ENCODE results near the gene FAM114A1. TPM values are rescaled to one million over a fixed set of nuclear protein-coding genes. Genes with fewer than 3 reads are reported as not detected.

Gene FAM114A1
- total RNA-seq, 2 donors from 2014 or later = 1.7 to 1.9 TPM

DNA sequence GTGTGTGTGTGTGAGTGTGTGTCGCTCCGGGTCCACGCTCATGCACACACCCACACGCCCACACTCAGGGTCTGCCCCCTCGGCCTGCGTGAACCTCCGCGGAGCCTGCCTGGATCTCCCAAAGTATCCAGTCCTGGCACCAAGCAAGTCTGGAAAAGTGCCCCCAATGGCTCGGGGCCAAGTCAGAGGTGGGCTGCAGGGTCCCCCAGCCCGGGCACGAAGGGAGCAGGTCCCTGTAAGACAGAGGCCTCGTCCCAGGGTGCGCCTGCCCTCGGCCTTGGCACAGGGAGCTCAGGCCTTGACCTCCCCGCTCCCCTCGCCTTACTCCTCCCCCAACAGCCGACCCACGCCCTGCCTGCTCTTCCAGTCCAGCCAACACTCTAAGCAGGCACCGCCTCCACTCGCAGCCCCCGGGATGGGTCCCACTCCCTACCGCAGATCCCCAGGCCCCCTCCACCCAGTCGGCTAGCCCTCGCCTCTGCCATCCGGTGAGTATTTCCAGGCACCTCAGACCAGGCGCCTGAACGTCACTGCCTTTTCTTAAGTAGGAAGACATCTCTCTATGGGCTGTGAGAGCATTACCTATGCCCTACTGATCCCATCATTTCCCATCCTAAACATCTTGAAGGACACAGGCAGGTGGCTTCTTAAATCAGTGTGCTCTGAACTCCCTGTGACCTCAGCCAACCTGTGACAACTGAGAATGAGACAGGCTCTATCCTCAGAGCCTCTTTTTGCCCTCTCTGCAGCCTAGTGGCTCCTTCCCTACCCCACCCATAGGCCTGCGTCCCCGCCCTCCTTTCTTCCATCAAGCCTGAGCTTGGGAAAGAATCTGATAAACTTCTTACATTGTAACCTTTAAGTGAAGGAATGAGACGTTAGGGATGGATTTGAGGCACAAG lies 704 bp downstream of the FAM114A1 start:
- peaks cover 24 to 26% of the 10 kb centered on the region in 2 donors for H3K27me3 Mint-ChIP-seq
- H3K4me3 Mint-ChIP-seq = peak overlapping the region; percentile 71
- ATAC-seq (no peak), DNase-seq (ENCODE audit: low spot score) (no peak)
- H3K27ac Mint-ChIP-seq = no peak overlapping the region
- no peaks in the 10 kb centered on the region for H3K9me3 Mint-ChIP-seq
- H3K36me3 Mint-ChIP-seq = no peaks in the 10 kb centered on the region
- H3K4me1 Mint-ChIP-seq (ENCODE audit: low read depth in 2 of 2) = peaks cover 10 to 11% of the 10 kb centered on the region in 2 donors

- DNase-seq (ENCODE audit: low spot score) (no peak), ATAC-seq (no peak)
- no peak overlapping the region for H3K27ac Mint-ChIP-seq
- H3K4me1 Mint-ChIP-seq (ENCODE audit: low read depth in 2 of 2) = peaks cover 10 to 11% of the 10 kb centered on the region in 2 donors
- no peaks in the 10 kb centered on the region for H3K9me3 Mint-ChIP-seq
- no peaks in the 10 kb centered on the region for H3K36me3 Mint-ChIP-seq
- no peak overlapping the region for H3K4me3 Mint-ChIP-seq
- peaks cover 21 to 26% of the 10 kb centered on the region in 2 donors for H3K27me3 Mint-ChIP-seq
These were observed 1.9 kb downstream of the FAM114A1 start for GRCh38 chr4:38869511-38869910.

- ATAC-seq (no peak), DNase-seq (ENCODE audit: low spot score) (no peak)
- peaks cover 20 to 34% of the 10 kb centered on the region in 2 donors for H3K27me3 Mint-ChIP-seq
- H3K27ac Mint-ChIP-seq = no peak overlapping the region
- no peaks in the 10 kb centered on the region for H3K36me3 Mint-ChIP-seq
- peaks cover 10 to 11% of the 10 kb centered on the region in 2 donors for H3K4me1 Mint-ChIP-seq (ENCODE audit: low read depth in 2 of 2)
- H3K9me3 Mint-ChIP-seq = no peaks in the 10 kb centered on the region
- H3K4me3 Mint-ChIP-seq = no peak overlapping the region
These were observed 2.6 kb downstream of the FAM114A1 start for GRCh38 chr4:38870098-38870808.

DNA sequence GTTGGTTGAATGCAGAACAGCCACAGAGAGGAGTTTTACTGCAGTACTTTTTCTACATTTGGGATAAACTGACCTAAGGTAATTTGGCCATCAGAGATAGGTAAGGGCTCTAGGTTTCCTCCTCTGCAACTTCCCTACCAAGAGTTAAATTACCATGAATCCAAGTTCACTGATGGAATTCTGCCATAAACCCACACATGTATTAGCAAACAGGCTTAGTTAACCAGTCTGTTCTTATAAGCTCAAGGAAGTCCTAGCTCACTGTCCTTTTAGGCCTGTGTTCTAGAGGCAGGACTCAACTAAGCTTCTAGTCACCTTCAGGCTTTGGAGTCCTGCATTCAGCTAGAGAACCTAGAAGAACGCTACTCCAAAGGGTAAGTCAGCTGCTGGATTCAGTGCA lies 4.0 kb downstream of the FAM114A1 start:
- no peak overlapping the region for H3K27ac Mint-ChIP-seq
- H3K4me3 Mint-ChIP-seq = no peak overlapping the region
- H3K27me3 Mint-ChIP-seq = peaks cover 19 to 40% of the 10 kb centered on the region in 2 donors
- H3K36me3 Mint-ChIP-seq = no peaks in the 10 kb centered on the region
- peaks cover 10 to 11% of the 10 kb centered on the region in 2 donors for H3K4me1 Mint-ChIP-seq (ENCODE audit: low read depth in 2 of 2)
- ATAC-seq (no peak), DNase-seq (ENCODE audit: low spot score) (no peak)
- no peaks in the 10 kb centered on the region for H3K9me3 Mint-ChIP-seq

DNA sequence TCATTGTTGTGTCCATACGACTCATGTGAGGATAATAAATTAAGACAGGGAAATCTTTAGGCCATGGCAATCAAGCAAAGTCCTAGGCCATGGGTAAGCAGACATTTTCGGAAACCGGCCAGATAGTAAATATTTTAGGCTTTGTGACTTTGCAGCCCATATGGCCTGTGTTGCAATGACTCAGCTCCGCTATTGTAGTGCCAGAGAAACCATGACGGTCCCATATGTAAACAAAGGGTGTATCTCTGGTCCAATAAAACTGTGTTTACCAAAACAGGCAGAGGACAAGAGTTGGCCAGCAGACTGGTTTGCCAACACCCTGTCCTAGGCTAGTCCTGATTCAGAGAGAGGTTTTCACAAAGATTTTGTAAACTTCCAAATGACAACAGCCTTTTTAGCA lies 5.0 kb downstream of the FAM114A1 start:
- no peak overlapping the region for H3K27ac Mint-ChIP-seq
- no peak overlapping the region for H3K4me3 Mint-ChIP-seq
- no peak for DNase-seq (ENCODE audit: low spot score)

GRCh38 chr4:38873290-38873944 lies 5.8 kb downstream of the FAM114A1 start:
- no peak for DNase-seq (ENCODE audit: low spot score)
- no peak overlapping the region for H3K27ac Mint-ChIP-seq
- peaks cover 18 to 39% of the 10 kb centered on the region in 2 donors for H3K27me3 Mint-ChIP-seq
- H3K4me1 Mint-ChIP-seq (ENCODE audit: low read depth in 2 of 2) = peaks cover 8 to 9% of the 10 kb centered on the region in 2 donors
- ATAC-seq = no peak
- no peaks in the 10 kb centered on the region for H3K9me3 Mint-ChIP-seq
- no peak overlapping the region for H3K4me3 Mint-ChIP-seq
- no peaks in the 10 kb centered on the region for H3K36me3 Mint-ChIP-seq

More for the DNA sequence above, 5.0 kb downstream of the FAM114A1 start:
- H3K36me3 Mint-ChIP-seq = no peaks in the 10 kb centered on the region
- H3K4me1 Mint-ChIP-seq (ENCODE audit: low read depth in 2 of 2) = peaks cover 10 to 11% of the 10 kb centered on the region in 2 donors
- ATAC-seq = no peak
- H3K9me3 Mint-ChIP-seq = no peaks in the 10 kb centered on the region
- H3K27me3 Mint-ChIP-seq = peaks cover 19 to 40% of the 10 kb centered on the region in 2 donors

- H3K4me3 Mint-ChIP-seq = no peak overlapping the region
- H3K27ac Mint-ChIP-seq = no peak overlapping the region
- DNase-seq (ENCODE audit: low spot score) (no peak), ATAC-seq (no peak)
- no peaks in the 10 kb centered on the region for H3K9me3 Mint-ChIP-seq
- no peaks in the 10 kb centered on the region for H3K36me3 Mint-ChIP-seq
- no peaks in the 10 kb centered on the region for H3K4me1 Mint-ChIP-seq (ENCODE audit: low read depth in 2 of 2)
- H3K27me3 Mint-ChIP-seq = peaks cover 9 to 28% of the 10 kb centered on the region in 2 donors
These were observed 9.0 kb downstream of the FAM114A1 start for GRCh38 chr4:38876636-38877035.

- H3K27ac Mint-ChIP-seq = no peak overlapping the region
- no peak overlapping the region for H3K4me3 Mint-ChIP-seq
- no peaks in the 10 kb centered on the region for H3K27me3 Mint-ChIP-seq
- H3K36me3 Mint-ChIP-seq = no peaks in the 10 kb centered on the region
- DNase-seq (ENCODE audit: low spot score) (no peak), ATAC-seq (no peak)
- H3K4me1 Mint-ChIP-seq (ENCODE audit: low read depth in 2 of 2) = peaks cover 2 to 5% of the 10 kb centered on the region in 2 donors
- no peaks in the 10 kb centered on the region for H3K9me3 Mint-ChIP-seq
These were observed 16.6 kb downstream of the FAM114A1 start for GRCh38 chr4:38884254-38884653.

DNA sequence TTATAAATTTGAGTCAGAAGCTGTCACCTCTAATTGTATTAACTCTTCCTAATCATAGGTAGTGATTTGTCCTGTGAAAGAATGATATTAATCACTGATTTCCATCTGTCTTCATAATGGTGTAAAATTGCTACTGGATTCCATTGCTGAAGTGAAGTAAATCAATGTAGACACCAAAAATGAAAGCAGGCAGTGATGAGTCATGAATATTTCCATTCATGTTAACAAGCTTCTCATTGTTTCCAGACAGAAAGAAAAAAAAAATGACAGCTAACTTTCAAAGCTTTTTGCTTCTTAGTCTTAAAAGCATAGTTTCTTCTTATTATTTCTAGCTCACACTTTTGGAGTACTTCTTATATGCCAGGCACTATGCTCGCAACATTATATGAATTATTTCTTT lies 21.5 kb downstream of the FAM114A1 start:
- no peak overlapping the region for H3K4me3 Mint-ChIP-seq
- no peaks in the 10 kb centered on the region for H3K9me3 Mint-ChIP-seq
- H3K36me3 Mint-ChIP-seq = no peaks in the 10 kb centered on the region
- H3K27ac Mint-ChIP-seq = peak overlapping the region; percentile 54 to 71
- DNase-seq (ENCODE audit: low spot score) (no peak), ATAC-seq (peak in 1 of 2 donors; percentile 46)
- H3K4me1 Mint-ChIP-seq (ENCODE audit: low read depth in 2 of 2) = peaks cover 5 to 12% of the 10 kb centered on the region in 2 donors
- peaks cover 0 to 4% of the 10 kb centered on the region in 2 donors for H3K27me3 Mint-ChIP-seq

DNA sequence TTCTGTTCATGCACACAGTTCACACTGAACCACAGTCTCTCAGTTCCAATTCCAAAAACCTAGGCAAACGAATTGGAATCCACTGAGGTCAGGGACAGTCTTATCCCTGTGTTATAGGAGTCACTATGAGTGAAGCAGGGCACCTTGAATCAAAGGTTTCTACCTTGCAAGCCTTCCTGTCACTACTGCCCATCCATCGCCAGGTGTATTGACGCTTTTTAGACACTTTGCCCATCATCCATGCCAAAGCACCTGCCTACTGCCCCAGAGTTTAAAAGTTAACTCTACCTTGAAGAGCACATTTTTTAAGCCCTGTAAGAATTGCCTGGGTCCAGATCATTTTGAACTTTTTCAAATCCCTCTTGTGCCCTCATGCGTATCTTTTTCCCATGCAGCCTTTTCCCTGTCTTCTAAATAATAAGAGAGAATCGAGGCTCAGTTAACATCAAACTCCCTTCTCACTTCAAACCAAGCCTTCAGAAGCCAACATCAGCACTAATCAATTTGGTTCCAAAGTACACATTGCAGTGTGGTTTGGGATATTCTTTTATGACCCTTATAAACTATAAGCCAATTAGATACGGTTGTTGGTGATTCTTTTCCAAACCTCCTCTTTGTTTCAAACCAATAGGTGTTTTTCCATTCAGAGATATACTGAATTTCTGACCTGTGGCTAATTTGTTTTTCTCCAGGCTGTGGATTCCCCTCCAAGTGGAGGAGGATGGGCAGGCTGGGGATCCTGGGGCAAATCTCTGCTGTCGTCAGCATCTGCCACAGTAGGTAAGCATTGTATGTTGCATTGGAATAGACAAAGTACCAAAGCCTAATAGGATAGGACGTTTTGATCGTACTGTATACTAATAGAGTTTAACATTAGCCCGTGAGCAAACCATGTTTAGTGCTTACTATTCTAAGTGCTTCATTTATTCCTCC lies 23.7 kb downstream of the FAM114A1 start:
- peaks cover 5 to 9% of the 10 kb centered on the region in 2 donors for H3K4me1 Mint-ChIP-seq (ENCODE audit: low read depth in 2 of 2)
- no peak overlapping the region for H3K4me3 Mint-ChIP-seq
- H3K36me3 Mint-ChIP-seq = no peaks in the 10 kb centered on the region
- DNase-seq (ENCODE audit: low spot score) = no peak
- no peak for ATAC-seq
- no peaks in the 10 kb centered on the region for H3K9me3 Mint-ChIP-seq
- no peak overlapping the region for H3K27ac Mint-ChIP-seq
- H3K27me3 Mint-ChIP-seq = peaks cover 5 to 6% of the 10 kb centered on the region in 2 donors

GRCh38 chr4:38894322-38894982 lies 26.8 kb downstream of the FAM114A1 start:
- Mint-ChIP-seq H3K27ac (no peak overlapping the region), H3K4me1 (ENCODE audit: low read depth in 2 of 2) (peaks cover 1 to 5% of the 10 kb centered on the region in 2 donors), H3K36me3 (no peaks in the 10 kb centered on the region), H3K9me3 (no peaks in the 10 kb centered on the region), H3K27me3 (peaks cover 8 to 9% of the 10 kb centered on the region in 2 donors), H3K4me3 (no peak overlapping the region)
- DNase-seq (ENCODE audit: low spot score) (no peak), ATAC-seq (no peak)

DNA sequence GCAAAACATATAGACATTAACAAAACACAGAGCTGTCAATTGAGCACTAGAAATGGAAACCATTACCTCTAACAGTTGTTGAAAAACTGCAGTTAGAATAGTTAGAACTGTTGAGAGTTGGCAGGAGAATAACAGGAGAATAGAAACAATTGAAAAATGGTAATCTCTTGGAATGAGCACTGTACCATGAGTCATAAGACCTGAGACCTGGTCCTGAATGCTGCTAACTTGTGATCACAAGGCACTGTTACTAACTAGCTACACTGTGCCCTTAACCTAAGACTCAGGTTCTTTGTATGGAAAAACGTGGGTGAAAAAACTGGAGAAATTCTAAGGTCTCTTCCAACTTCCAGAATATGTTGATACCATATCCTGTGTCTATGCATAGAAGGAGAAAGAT lies 29.3 kb downstream of the FAM114A1 start:
- ATAC-seq (no peak), DNase-seq (ENCODE audit: low spot score) (no peak)
- Mint-ChIP-seq H3K4me1 (ENCODE audit: low read depth in 2 of 2) (no peaks in the 10 kb centered on the region), H3K4me3 (no peak overlapping the region), H3K9me3 (no peaks in the 10 kb centered on the region), H3K27me3 (peaks cover 7 to 8% of the 10 kb centered on the region in 2 donors), H3K36me3 (no peaks in the 10 kb centered on the region), H3K27ac (no peak overlapping the region)

Data from natural killer cell treated with Interleukin-12 subunit alpha and Interleukin-12 subunit beta and Interleukin-15 and Interleukin-18, amount 100 ng/mL, for 72 hours (primary cell).